Caco-2 (cell line): ENCODE results near the gene MRPS15. TPM values are rescaled to one million over a fixed set of nuclear protein-coding genes. Genes with fewer than 3 reads are reported as not detected.

Experiments used
- BruUV-seq: library from RNA; stranded (reverse); fragments of 400-500 nt; replicated peaks from 2 replicates; lab custom pipeline; 2021; lab: Mats Ljungman, UMichigan
- CTCF ChIA-PET: fragments of 300-600 bp; sonication (Branson Sonifier 250); formaldehyde crosslinking; loops from one replicate; lab custom pipeline; 2022; ENCODE audit warnings: antibody characterized with exemption; lab: Charles Lee
- POLR2A ChIA-PET: fragments of 300-600 bp; sonication (Branson Sonifier 250); formaldehyde crosslinking; loops from one replicate; lab custom pipeline; 2022; ENCODE audit warnings: antibody characterized with exemption; lab: Charles Lee
- DNase-seq, 2 experiments: peaks; one replicate each; pipeline versions ENCODE4 v3.0.0 to v3.0.0-alpha.2; 2020 to 2022
- H3K27me3 ChIP-seq: replicated peaks from 2 replicates; pipeline ENCODE4 v1.6.0; 2011; ENCODE audit warnings: low read length; ENCODE audit not compliant: control insufficient read depth, insufficient read depth
- H3K36me3 ChIP-seq: 2 replicates; pipeline ENCODE4 v1.5.1; 2011; ENCODE audit warnings: low read length; ENCODE audit not compliant: control insufficient read depth, insufficient read depth
- H3K4me1 ChIP-seq: fragments of 250-450 bp; sonication (Bioruptor Pico); 2 replicates; pipeline ENCODE4 v1.5.1; 2020; ENCODE audit warnings: mild to moderate bottlenecking
- H3K4me3 ChIP-seq: 2 replicates; pipeline ENCODE4 v1.5.1; 2011; ENCODE audit warnings: low read depth, mild to moderate bottlenecking, control low read depth, low read length
- H3K9me3 ChIP-seq: fragments of 250-450 bp; sonication (Bioruptor Pico); 2 replicates; pipeline ENCODE4 v1.5.1; 2020; ENCODE audit warnings: mild to moderate bottlenecking, moderate library complexity
- H3K27ac Mint-ChIP-seq: one replicate; pipeline ENCODE4 v1.8.0; 2022; ENCODE audit warnings: mixed read lengths; ENCODE audit not compliant: unreplicated experiment
- H3K27me3 Mint-ChIP-seq: one replicate; pipeline ENCODE4 v1.8.0; 2022; ENCODE audit warnings: mixed read lengths; ENCODE audit not compliant: insufficient read depth, unreplicated experiment
- H3K36me3 Mint-ChIP-seq: one replicate; pipeline ENCODE4 v1.8.0; 2022; ENCODE audit warnings: mild to moderate bottlenecking, mixed read lengths; ENCODE audit not compliant: insufficient read depth, unreplicated experiment
- H3K4me1 Mint-ChIP-seq: one replicate; pipeline ENCODE4 v1.8.0; 2022; ENCODE audit warnings: low read depth, mixed read lengths; ENCODE audit not compliant: unreplicated experiment
- H3K4me3 Mint-ChIP-seq: one replicate; pipeline ENCODE4 v1.8.0; 2022; ENCODE audit warnings: mild to moderate bottlenecking, moderate library complexity, mixed read lengths; ENCODE audit not compliant: unreplicated experiment
- H3K9me3 Mint-ChIP-seq: one replicate; pipeline ENCODE4 v1.8.0; 2022; ENCODE audit warnings: mixed read lengths; ENCODE audit not compliant: unreplicated experiment
- intact Hi-C: fragments of 100-400 bp; cut with micrococcal nuclease; formaldehyde crosslinking; loops from one replicate; pipeline ENCODE4 v1.10.0; 2022; ENCODE audit not compliant: unreplicated experiment
- total RNA-seq: library from RNA; stranded (reverse); gene quantifications from 2 replicates; pipeline ENCODE4 v1.2.3, GENCODE V29; 2022
- TF ChIP-seq, protein P1 (sequence below), 2 experiments: fragments of 200-600 bp in 1 of 2; IDR thresholded peaks; 1 replicate in 1 of 2; 2 replicates in 1 of 2; pipeline versions ENCODE4 v1.5.1 to v1.8.0; 2011 to 2022; ENCODE audit warnings: antibody characterized with exemption in 1 of 2, control low read depth in 1 of 2, inconsistent platforms in 1 of 2, low read depth in 1 of 2, low read length in 1 of 2, mild to moderate bottlenecking in 1 of 2, moderate library complexity in 1 of 2; ENCODE audit not compliant: insufficient read depth in 1 of 2, severe bottlenecking in 1 of 2, unreplicated experiment in 1 of 2

MRPS15 gene
- total RNA-seq, 1 experiment from 2014 or later: 70.2 TPM

DNA sequence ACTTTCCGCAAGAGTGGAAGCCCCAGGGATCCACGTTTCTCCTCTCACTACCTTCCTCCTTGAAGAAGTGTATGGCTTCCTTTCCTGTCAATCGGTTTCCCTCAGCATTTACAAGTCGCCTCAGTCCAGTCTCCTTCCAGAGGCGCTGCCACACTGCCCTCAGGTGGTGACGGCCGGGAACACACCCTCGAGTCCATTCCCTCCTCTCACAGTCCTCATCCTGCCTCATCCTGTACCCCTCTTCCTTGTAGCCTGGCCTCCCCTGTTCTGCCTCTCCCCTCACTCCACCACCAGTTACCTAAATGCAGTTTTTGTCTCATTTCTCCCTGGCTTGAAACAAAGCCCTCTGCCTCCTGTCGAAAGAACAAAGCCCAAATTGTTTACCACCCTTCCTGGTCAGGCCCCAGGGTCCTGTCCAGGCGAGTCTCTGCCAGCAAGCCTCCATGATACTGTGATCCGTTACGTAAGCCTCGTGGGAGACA, 43.3 kb downstream of the MRPS15 start:
- H3K4me3 ChIP-seq: no peak overlapping the region
- H3K9me3 ChIP-seq: no peaks in the 10 kb centered on the region
- ChIA-PET CTCF (no interaction called here), POLR2A (no interaction called here)
- Mint-ChIP-seq H3K9me3 (no peaks in the 10 kb centered on the region), H3K27me3 (no peaks in the 10 kb centered on the region), H3K4me1 (no peaks in the 10 kb centered on the region), H3K36me3 (no peaks in the 10 kb centered on the region), H3K4me3 (no peak overlapping the region), H3K27ac (peak overlapping the region; percentile 56)
- H3K27me3 ChIP-seq: no peaks in the 10 kb centered on the region
- DNase-seq: peak; percentile 78 to 87
- H3K36me3 ChIP-seq: no peaks in the 10 kb centered on the region
- H3K4me1 ChIP-seq: no peaks in the 10 kb centered on the region
- intact Hi-C loops: loop anchor here (1.0 to 5.0 kb wide), 5 partner anchors 24 to 322 kb away; partner anchors contain the start of genes LSM10, SH3D21 and STK40
- BruUV-seq: no TSS peak
- TF ChIP-seq, protein P1, sequence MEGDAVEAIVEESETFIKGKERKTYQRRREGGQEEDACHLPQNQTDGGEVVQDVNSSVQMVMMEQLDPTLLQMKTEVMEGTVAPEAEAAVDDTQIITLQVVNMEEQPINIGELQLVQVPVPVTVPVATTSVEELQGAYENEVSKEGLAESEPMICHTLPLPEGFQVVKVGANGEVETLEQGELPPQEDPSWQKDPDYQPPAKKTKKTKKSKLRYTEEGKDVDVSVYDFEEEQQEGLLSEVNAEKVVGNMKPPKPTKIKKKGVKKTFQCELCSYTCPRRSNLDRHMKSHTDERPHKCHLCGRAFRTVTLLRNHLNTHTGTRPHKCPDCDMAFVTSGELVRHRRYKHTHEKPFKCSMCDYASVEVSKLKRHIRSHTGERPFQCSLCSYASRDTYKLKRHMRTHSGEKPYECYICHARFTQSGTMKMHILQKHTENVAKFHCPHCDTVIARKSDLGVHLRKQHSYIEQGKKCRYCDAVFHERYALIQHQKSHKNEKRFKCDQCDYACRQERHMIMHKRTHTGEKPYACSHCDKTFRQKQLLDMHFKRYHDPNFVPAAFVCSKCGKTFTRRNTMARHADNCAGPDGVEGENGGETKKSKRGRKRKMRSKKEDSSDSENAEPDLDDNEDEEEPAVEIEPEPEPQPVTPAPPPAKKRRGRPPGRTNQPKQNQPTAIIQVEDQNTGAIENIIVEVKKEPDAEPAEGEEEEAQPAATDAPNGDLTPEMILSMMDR (IDR thresholded peaks at IDR 0.05; ENCODE audit: insufficient read depth in 1 of 2, low read depth in 1 of 2, low read length in 1 of 2, severe bottlenecking in 1 of 2, unreplicated experiment in 1 of 2): peak; percentile 78 to 86

DNA sequence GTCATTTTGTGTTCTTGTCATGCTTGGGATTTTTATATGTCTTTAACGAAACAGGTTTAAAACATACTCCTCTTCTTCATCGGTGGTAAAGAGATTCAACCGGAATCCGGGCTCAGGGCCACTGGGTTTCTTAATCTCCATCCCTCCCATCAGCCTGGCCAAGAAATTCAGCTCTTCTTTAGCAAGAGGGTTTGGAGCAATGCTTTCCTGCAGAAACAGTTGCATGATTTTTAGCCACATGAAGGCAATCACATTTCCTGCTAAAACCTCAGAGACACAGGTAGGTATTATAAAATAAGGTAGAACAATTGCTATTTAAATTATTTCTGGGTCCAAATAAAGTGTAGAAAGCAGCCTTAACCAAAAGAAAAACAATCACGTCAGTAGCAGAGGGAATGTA, 43.8 kb downstream of the MRPS15 start:
- no TSS peak for BruUV-seq

DNA sequence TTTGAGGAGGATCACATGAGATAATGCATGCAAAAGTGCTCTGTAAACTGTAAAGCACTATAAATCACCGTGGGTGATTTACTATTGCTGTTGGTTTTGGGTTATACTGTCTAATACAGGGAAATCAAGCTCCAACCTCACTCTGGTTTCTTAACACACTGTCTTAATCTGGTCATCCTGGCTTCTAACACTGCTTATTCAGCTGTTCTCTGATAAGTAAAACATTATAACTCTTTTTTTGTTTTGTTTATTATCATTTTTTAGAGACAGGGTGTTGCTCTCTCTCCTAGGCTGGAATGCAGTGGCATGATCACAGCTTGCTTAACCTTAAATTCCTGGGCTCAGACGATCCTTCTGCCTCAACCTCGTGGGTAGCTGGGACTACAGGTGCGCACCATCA, 44.6 kb downstream of the MRPS15 start:
- ChIA-PET POLR2A (interaction anchor here (1.1 kb wide), 1 partner anchor 33 kb away, joined by 3 read pairs; no protein-coding TSS in a partner anchor), CTCF (interaction anchor here (0.5 to 0.7 kb wide), 2 partner anchors 324 to 1516 kb away, joined by 3 to 6 read pairs; no protein-coding TSS in a partner anchor)
- TF ChIP-seq, protein P1 (IDR thresholded peaks at IDR 0.05; ENCODE audit: insufficient read depth in 1 of 2, low read depth in 1 of 2, low read length in 1 of 2, severe bottlenecking in 1 of 2, unreplicated experiment in 1 of 2): no peak
- Histone ChIP-seq H3K36me3 (no peaks in the 10 kb centered on the region), H3K4me3 (no peak overlapping the region), H3K9me3 (no peaks in the 10 kb centered on the region), H3K4me1 (no peaks in the 10 kb centered on the region), H3K27me3 (no peaks in the 10 kb centered on the region)
- H3K27ac Mint-ChIP-seq: no peak overlapping the region
- H3K9me3 Mint-ChIP-seq: peaks cover 3% of the 10 kb centered on the region
- no TSS peak for BruUV-seq
- no peaks in the 10 kb centered on the region for H3K27me3 Mint-ChIP-seq
- no peak for DNase-seq
- H3K36me3 Mint-ChIP-seq: no peaks in the 10 kb centered on the region
- H3K4me1 Mint-ChIP-seq: no peaks in the 10 kb centered on the region
- no peak overlapping the region for H3K4me3 Mint-ChIP-seq
- intact Hi-C loops: no loop called here

More for the DNA sequence above, 43.8 kb downstream of the MRPS15 start:
- Mint-ChIP-seq H3K9me3 (no peaks in the 10 kb centered on the region), H3K36me3 (no peaks in the 10 kb centered on the region), H3K27ac (no peak overlapping the region), H3K4me3 (no peak overlapping the region), H3K27me3 (no peaks in the 10 kb centered on the region), H3K4me1 (no peaks in the 10 kb centered on the region)
- intact Hi-C loops: loop anchor here (1.0 to 5.0 kb wide), 4 partner anchors 23 to 322 kb away; partner anchors contain the start of genes LSM10 and STK40
- CTCF ChIA-PET: interaction anchor here (0.7 kb wide), 1 partner anchor 1515 kb away, joined by 3 read pairs; no protein-coding TSS in a partner anchor
- no peaks in the 10 kb centered on the region for H3K4me1 ChIP-seq
- H3K4me3 ChIP-seq: no peak overlapping the region
- H3K9me3 ChIP-seq: no peaks in the 10 kb centered on the region
- POLR2A ChIA-PET: interaction anchor here (1.1 kb wide), 1 partner anchor 34 kb away, joined by 3 read pairs; no protein-coding TSS in a partner anchor
- DNase-seq: no peak
- no peaks in the 10 kb centered on the region for H3K36me3 ChIP-seq
- H3K27me3 ChIP-seq: no peaks in the 10 kb centered on the region
- TF ChIP-seq, protein P1 (IDR thresholded peaks at IDR 0.05; ENCODE audit: insufficient read depth in 1 of 2, low read depth in 1 of 2, low read length in 1 of 2, severe bottlenecking in 1 of 2, unreplicated experiment in 1 of 2): no peak
